ENCODE measurements around the gene CCDC85A. TPM values are rescaled to one million over a fixed set of nuclear protein-coding genes. Genes with fewer than 3 reads are reported as not detected.
"Not testable (repeated sequence)": the region's sequence is repeated elsewhere in the genome, so short reads cannot be mapped to it uniquely, and the experiment has no call there.

Gene CCDC85A
- total RNA-seq (2014; rRNA removed) (1.1 and 2.0 TPM in 2 replicates), Bru-seq, nascent RNA (percentile 38 among the genes with signal in this experiment), BruChase-seq, experiment 1, labeled RNA remaining after a 6-hour chase (percentile 50 among the genes with signal in this experiment), BruChase-seq, experiment 2, labeled RNA remaining after a 2-hour chase (percentile 41 among the genes with signal in this experiment)
- long read RNA-seq, partial matches to known transcripts = 1 of 2 reads
- long read RNA-seq, other reads (novel, unspliced or antisense) = 1 of 2 reads

DNA sequence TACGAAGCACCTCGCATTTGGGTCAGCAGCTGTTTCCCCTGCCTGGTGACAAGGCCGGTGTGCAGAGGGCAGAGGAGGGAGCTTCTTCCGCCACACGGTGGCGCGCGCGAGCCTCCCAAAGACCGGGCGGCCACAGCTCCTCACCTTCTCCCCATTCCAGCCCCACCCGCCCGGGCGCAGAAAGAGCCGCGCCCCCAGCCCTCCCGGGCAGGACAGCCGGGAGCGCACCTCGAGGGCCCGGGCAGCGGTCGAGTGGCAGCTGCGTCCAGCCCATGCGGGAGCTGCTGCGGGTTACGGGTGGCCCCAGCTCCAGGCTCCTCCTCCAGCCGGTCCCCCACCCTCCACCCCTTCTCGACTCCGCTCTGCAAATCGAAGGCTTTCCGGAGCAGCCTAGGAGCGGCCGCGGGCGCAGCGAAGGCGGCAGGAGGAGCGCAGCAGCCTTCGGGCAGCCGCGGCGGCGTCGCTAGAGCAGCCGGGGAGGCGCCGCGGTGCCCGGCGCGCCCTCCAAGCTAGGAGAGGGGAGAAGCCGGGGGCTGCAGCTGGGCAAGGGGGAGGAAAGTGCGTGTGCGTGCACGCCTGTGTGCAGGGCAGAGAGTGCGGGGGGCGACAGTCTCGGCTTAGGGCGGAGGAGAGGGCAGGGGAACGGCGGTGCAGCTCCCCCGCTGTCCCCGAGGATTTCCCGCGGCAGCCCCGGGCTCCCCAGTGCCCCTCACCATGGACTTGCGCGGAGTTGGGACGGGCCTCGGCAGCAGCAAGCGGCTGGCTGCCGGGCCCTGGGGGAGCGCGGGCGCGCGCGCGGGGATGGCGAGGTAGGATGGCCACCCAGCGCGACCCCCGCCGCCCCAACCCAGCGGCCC, at the start of gene CCDC85A:
CCDC85A (plus strand) TSS at position 348 of the 857 bp plus-strand sequence. CDS start 635 bp downstream, outside the sequence.
- no peak within 1 kb of the TSS for H3K27ac ChIP-seq (ENCODE audit: low read length)
- no peaks in the 10 kb centered on the region for H4K20me1 ChIP-seq (ENCODE audit: low read length)
- H3K4me1 ChIP-seq (ENCODE audit: insufficient read depth, low read length) = no peaks in the 10 kb centered on the region
- peak within 1 kb of the TSS; percentile 76 for H3K4me3 ChIP-seq (ENCODE audit: low read length)
- H3K79me2 ChIP-seq (ENCODE audit: low read length) = no peaks in the 10 kb centered on the region
- H3K9ac ChIP-seq (ENCODE audit: low read length) = no peak within 1 kb of the TSS
- intact Hi-C loops (cut with micrococcal nuclease) = loop anchor here (1.0 to 10.0 kb wide), 5 partner anchors 401 to 1333 kb away; no protein-coding TSS in a partner anchor
- CTCF ChIA-PET = interaction anchor here (0.6 to 1.1 kb wide), 5 partner anchors 17 to 1351 kb away, joined by 3 to 4 read pairs (median 3); no protein-coding TSS in a partner anchor
- POLR2A ChIA-PET (ENCODE audit: unreplicated experiment) = no interaction called here
- H3K4me2 ChIP-seq (ENCODE audit: low read length) = peak within 1 kb of the TSS; percentile 88
- peak; percentile 83 for DNase-seq
- no TSS peak for BruUV-seq (replicated peaks)
- H3F3A ChIP-seq (ENCODE audit: low read length, unreplicated experiment) = no peaks in the 10 kb centered on the region
- H2AFZ ChIP-seq (ENCODE audit: low read length) = peak within 1 kb of the TSS; percentile 85
- H3K27me3 ChIP-seq (ENCODE audit: low read length) = peaks cover 92% of the 10 kb centered on the region
- H3K36me3 ChIP-seq (ENCODE audit: low read depth, low read length) = no peaks in the 10 kb centered on the region
- peak; percentile 90 for ATAC-seq
- H3K9me3 ChIP-seq (ENCODE audit: low read length) = no peaks in the 10 kb centered on the region
- TF ChIP-seq EZH2 (IDR thresholded peaks at IDR 0.05; ENCODE audit: low read length, unreplicated experiment) (peak; percentile 29), CTCF (conservative IDR thresholded peaks at IDR 0.05; ENCODE audit: low read depth, low read length) (peak; percentile 87), EZH2phosphoT487 (IDR thresholded peaks at IDR 0.05; ENCODE audit: borderline replicate concordance, low read length) (no peak)
- no peaks in the 10 kb centered on the region for H3K9me2 ChIP-seq (replicated peaks; ENCODE audit: low read length)

- H3K4me1 ChIP-seq (ENCODE audit: insufficient read depth, low read length) = no peaks in the 10 kb centered on the region
- H3K27ac ChIP-seq (ENCODE audit: low read length) = no peak overlapping the region
- H3K79me2 ChIP-seq (ENCODE audit: low read length) = no peaks in the 10 kb centered on the region
- no peaks in the 10 kb centered on the region for H3K9me2 ChIP-seq (replicated peaks; ENCODE audit: low read length)
- DNase-seq (no peak), ATAC-seq (no peak)
- no TSS peak for BruUV-seq (replicated peaks)
- H3K9me3 ChIP-seq (ENCODE audit: low read length) = no peaks in the 10 kb centered on the region
- no peak overlapping the region for H3K9ac ChIP-seq (ENCODE audit: low read length)
- CTCF ChIA-PET = interaction anchor here (0.5 kb wide), 1 partner anchor 513 kb away, joined by 5 read pairs; no protein-coding TSS in a partner anchor
- H2AFZ ChIP-seq (ENCODE audit: low read length) = no peak overlapping the region
- H4K20me1 ChIP-seq (ENCODE audit: low read length) = no peaks in the 10 kb centered on the region
- no peak overlapping the region for H3K4me2 ChIP-seq (ENCODE audit: low read length)
- TF ChIP-seq CTCF (conservative IDR thresholded peaks at IDR 0.05; ENCODE audit: low read depth, low read length) (no peak), EZH2phosphoT487 (IDR thresholded peaks at IDR 0.05; ENCODE audit: borderline replicate concordance, low read length) (no peak), EZH2 (IDR thresholded peaks at IDR 0.05; ENCODE audit: low read length, unreplicated experiment) (no peak)
- no peaks in the 10 kb centered on the region for H3F3A ChIP-seq (ENCODE audit: low read length, unreplicated experiment)
- H3K4me3 ChIP-seq (ENCODE audit: low read length) = no peak overlapping the region
- peaks cover 29% of the 10 kb centered on the region for H3K27me3 ChIP-seq (ENCODE audit: low read length)
- no peaks in the 10 kb centered on the region for H3K36me3 ChIP-seq (ENCODE audit: low read depth, low read length)
- intact Hi-C loops (cut with micrococcal nuclease) = loop anchor here (5.0 kb wide), 1 partner anchor 123 kb away; no protein-coding TSS in a partner anchor
- POLR2A ChIA-PET (ENCODE audit: unreplicated experiment) = no interaction called here
Measured at GRCh38 chr2:56134861-56135260, 48.9 kb upstream of the CCDC85A start.

DNA sequence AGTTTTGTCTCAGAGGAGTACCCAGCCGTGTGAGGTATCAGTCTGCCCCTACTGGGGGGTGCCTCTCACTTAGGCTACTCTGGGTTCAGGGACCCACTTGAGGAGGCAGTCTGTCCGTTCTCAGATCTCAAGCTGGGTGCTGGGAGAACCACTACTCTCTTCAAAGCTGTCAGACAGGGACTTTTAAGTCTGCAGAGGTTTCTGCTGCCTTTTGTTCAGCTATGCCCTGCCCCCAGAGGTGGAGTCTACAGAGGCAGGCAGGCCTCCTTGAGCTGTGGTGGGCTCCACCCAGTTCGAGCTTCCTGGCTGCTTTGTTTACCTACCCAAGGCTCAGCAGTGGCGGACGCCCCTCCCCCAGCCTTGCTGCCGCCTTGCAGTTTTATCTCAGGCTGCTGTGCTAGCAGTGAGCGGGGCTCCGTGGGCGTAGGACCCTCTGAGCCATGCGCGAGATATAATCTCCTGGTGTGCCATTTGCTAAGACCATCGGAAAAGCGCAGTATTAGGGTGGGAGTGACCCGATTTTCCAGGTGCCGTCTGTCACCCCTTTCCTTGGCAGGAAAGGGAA, 41.2 kb upstream of the CCDC85A start:
- DNase-seq; H3K27ac ChIP-seq (ENCODE audit: low read length); H3K9me2 ChIP-seq (replicated peaks; ENCODE audit: low read length); H3K4me1 ChIP-seq (ENCODE audit: insufficient read depth, low read length); CTCF ChIA-PET; intact Hi-C loops (cut with micrococcal nuclease); H3K4me2 ChIP-seq (ENCODE audit: low read length); H4K20me1 ChIP-seq (ENCODE audit: low read length); H3F3A ChIP-seq (ENCODE audit: low read length, unreplicated experiment); H2AFZ ChIP-seq (ENCODE audit: low read length); POLR2A ChIA-PET (ENCODE audit: unreplicated experiment); BruUV-seq (replicated peaks); H3K9me3 ChIP-seq (ENCODE audit: low read length); ATAC-seq; H3K4me3 ChIP-seq (ENCODE audit: low read length); H3K9ac ChIP-seq (ENCODE audit: low read length); H3K79me2 ChIP-seq (ENCODE audit: low read length); H3K36me3 ChIP-seq (ENCODE audit: low read depth, low read length): not testable (repeated sequence)
- H3K27me3 ChIP-seq (ENCODE audit: low read length) = peaks cover 24% of the 10 kb centered on the region
